H1 (cell line): ENCODE results near the gene PSAP. TPM values are rescaled to one million over a fixed set of nuclear protein-coding genes. Genes with fewer than 3 reads are reported as not detected.

Experiments used
- CTCF ChIA-PET: fragments of 300-600 bp; sonication (Branson Sonifier 250); formaldehyde crosslinking; loops from one replicate; lab custom pipeline; 2021; ENCODE audit not compliant: partially characterized antibody; lab: Charles Lee
- POLR2A ChIA-PET: fragments of 300-600 bp; sonication (Branson Sonifier 250); formaldehyde crosslinking; loops from one replicate; lab custom pipeline; 2021; ENCODE audit warnings: inconsistent platforms; ENCODE audit not compliant: partially characterized antibody; lab: Charles Lee
- DNase-seq, 2 experiments: peaks; one replicate each; pipeline versions ENCODE4 v3.0.0 to v3.0.0-alpha.2; 2010 to 2022; ENCODE audit warnings: low spot score in 2 of 2, low read depth in 1 of 2, mixed read lengths in 1 of 2
- FAIRE-seq: peaks from 2 replicates; lab custom pipeline; 2011; peaks lifted over from hg19 to GRCh38; lab: Jason Lieb, UNC
- H2AFZ ChIP-seq: 2 replicates; pipeline ENCODE4 v1.8.1; 2012; ENCODE audit warnings: low read length, inconsistent platforms
- H2AK5ac ChIP-seq: 2 replicates; pipeline ENCODE4 v1.6.1; 2013; ENCODE audit warnings: low read depth, low read length
- H2BK120ac ChIP-seq: replicated peaks from 2 replicates; pipeline ENCODE3; 2013; ENCODE audit warnings: low read depth, low read length, inconsistent platforms
- H2BK12ac ChIP-seq: 2 replicates; pipeline ENCODE4 v1.6.1; 2013; ENCODE audit warnings: low read depth, low read length
- H2BK15ac ChIP-seq: 2 replicates; pipeline ENCODE4 v1.6.1; 2013; ENCODE audit warnings: low read length
- H2BK20ac ChIP-seq: 2 replicates; pipeline ENCODE4 v1.6.1; 2013; ENCODE audit warnings: low read length
- H2BK5ac ChIP-seq: 2 replicates; pipeline ENCODE4 v1.6.1; 2013; ENCODE audit warnings: low read depth, low read length
- H3K14ac ChIP-seq: 2 replicates; pipeline ENCODE4 v1.6.1; 2013; ENCODE audit warnings: inconsistent platforms; ENCODE audit not compliant: insufficient read length
- H3K18ac ChIP-seq: 2 replicates; pipeline ENCODE4 v1.6.1; 2013; ENCODE audit warnings: low read length; ENCODE audit errors: extremely low read depth
- H3K23ac ChIP-seq: 2 replicates; pipeline ENCODE4 v1.6.1; 2013; ENCODE audit warnings: inconsistent platforms; ENCODE audit not compliant: insufficient read length
- H3K23me2 ChIP-seq: 2 replicates; pipeline ENCODE4 v1.6.1; 2013; ENCODE audit warnings: low read depth, low read length
- H3K27ac ChIP-seq: 2 replicates; pipeline ENCODE4 v1.6.1; 2011; ENCODE audit warnings: low read depth, low read length, inconsistent platforms
- H3K27me3 ChIP-seq, 4 experiments: replicated peaks in 1 of 4; 1 replicate in 1 of 4; 2 replicates in 3 of 4; pipeline versions ENCODE4 v1.6.1 to v1.8.1; 2011 to 2013; ENCODE audit warnings: low read length in 3 of 4, mild to moderate bottlenecking in 3 of 4, inconsistent platforms in 2 of 4, mixed read lengths in 2 of 4, moderate library complexity in 1 of 4; ENCODE audit not compliant: control insufficient read depth in 3 of 4, insufficient read depth in 3 of 4; ENCODE audit errors: extremely low read depth in 1 of 4
- H3K36me3 ChIP-seq, 4 experiments: 2 replicates each; pipeline versions ENCODE4 v1.6.1 to v1.8.1; 2011 to 2013; ENCODE audit warnings: mild to moderate bottlenecking in 4 of 4, low read length in 3 of 4, moderate library complexity in 2 of 4, control low read depth in 1 of 4, inconsistent platforms in 1 of 4; ENCODE audit not compliant: insufficient read depth in 4 of 4, control insufficient read depth in 2 of 4
- H3K4ac ChIP-seq: replicated peaks from 2 replicates; pipeline ENCODE3; 2013; ENCODE audit warnings: low read length, low read depth, mixed read lengths, inconsistent platforms; ENCODE audit not compliant: insufficient read length
- H3K4me1 ChIP-seq, 4 experiments: replicated peaks in 1 of 4; 1 replicate in 1 of 4; 2 replicates in 3 of 4; pipeline versions ENCODE4 v1.6.1 to v1.8.1; 2011 to 2013; ENCODE audit warnings: low read length in 3 of 4, inconsistent platforms in 2 of 4, mixed read lengths in 1 of 4; ENCODE audit not compliant: insufficient read depth in 4 of 4, control insufficient read depth in 3 of 4
- H3K4me2 ChIP-seq, 2 experiments: 2 replicates each; pipeline versions ENCODE4 v1.6.1 to v1.8.1; 2011 to 2013; ENCODE audit warnings: low read depth in 2 of 2, low read length in 2 of 2, control low read depth in 1 of 2, inconsistent platforms in 1 of 2, mild to moderate bottlenecking in 1 of 2; ENCODE audit not compliant: insufficient read depth in 1 of 2
- H3K4me3 ChIP-seq, 4 experiments: fragments of 200-600, 300-600 bp in 1 of 4; sonication (generic), shearing (Covaris generic), sonication (Bioruptor Twin) in 1 of 4; 2 replicates each; pipeline versions ENCODE4 v1.5.1 to v1.8.1; 2011 to 2016; ENCODE audit warnings: low read length in 4 of 4, low read depth in 3 of 4, control low read depth in 2 of 4, inconsistent platforms in 2 of 4, mild to moderate bottlenecking in 2 of 4, mixed read lengths in 1 of 4, moderate library complexity in 1 of 4; ENCODE audit not compliant: insufficient read depth in 2 of 4; ENCODE audit errors: extremely low read depth in 1 of 4
- H3K56ac ChIP-seq: replicated peaks from 2 replicates; pipeline ENCODE3; 2013; ENCODE audit warnings: low read depth, mild to moderate bottlenecking, mixed read lengths, low read length, inconsistent platforms; ENCODE audit not compliant: insufficient read length
- H3K79me1 ChIP-seq: 2 replicates; pipeline ENCODE4 v1.6.1; 2013; ENCODE audit warnings: low read depth, low read length, control low read depth
- H3K79me2 ChIP-seq, 2 experiments: 2 replicates each; pipeline versions ENCODE4 v1.6.1 to v1.8.1; 2012 to 2013; ENCODE audit warnings: low read length in 2 of 2, mild to moderate bottlenecking in 2 of 2, inconsistent platforms in 1 of 2; ENCODE audit not compliant: insufficient read depth in 2 of 2, control insufficient read depth in 1 of 2
- H3K9ac ChIP-seq, 4 experiments: replicated peaks in 1 of 4; 1 replicate in 1 of 4; 2 replicates in 3 of 4; pipeline versions ENCODE4 v1.6.1 to v1.8.1; 2011 to 2013; ENCODE audit warnings: low read depth in 3 of 4, low read length in 3 of 4, control low read depth in 2 of 4, mild to moderate bottlenecking in 2 of 4, moderate library complexity in 2 of 4, inconsistent platforms in 1 of 4; ENCODE audit errors: extremely low read depth in 1 of 4
- H3K9me3 ChIP-seq, 2 experiments: 2 replicates each; pipeline versions ENCODE4 v1.6.1 to v1.8.1; 2012 to 2013; ENCODE audit warnings: mild to moderate bottlenecking in 2 of 2, moderate library complexity in 2 of 2, control low read depth in 1 of 2, inconsistent platforms in 1 of 2, low read depth in 1 of 2, low read length in 1 of 2, mixed read lengths in 1 of 2; ENCODE audit not compliant: insufficient read depth in 2 of 2
- H4K20me1 ChIP-seq, 2 experiments: replicated peaks in 1 of 2; 2 replicates each; pipeline versions ENCODE3 to v1.8.1; 2011 to 2013; ENCODE audit warnings: inconsistent platforms in 2 of 2, low read length in 2 of 2, mild to moderate bottlenecking in 1 of 2; ENCODE audit not compliant: insufficient read depth in 2 of 2, control insufficient read depth in 1 of 2
- H4K5ac ChIP-seq: 2 replicates; pipeline ENCODE4 v1.6.1; 2013; ENCODE audit warnings: low read length, low read depth, mixed read lengths, inconsistent platforms; ENCODE audit not compliant: insufficient read length
- H4K8ac ChIP-seq: 2 replicates; pipeline ENCODE4 v1.8.0; 2013; ENCODE audit warnings: mild to moderate bottlenecking, moderate library complexity, low read length, inconsistent platforms; ENCODE audit not compliant: insufficient read depth; ENCODE audit errors: extremely low read depth
- H4K91ac ChIP-seq: replicated peaks from 2 replicates; pipeline ENCODE3; 2013; ENCODE audit warnings: low read length, mixed read lengths, inconsistent platforms; ENCODE audit not compliant: insufficient read length
- ASH2L ChIP-seq: fragments of 200-600, 300-600 bp; sonication (generic); IDR thresholded peaks from one replicate; pipeline ENCODE4 v1.7.1; 2017; ENCODE audit warnings: low read length
- CBX5 ChIP-seq: fragments of 300-800, 300-1000 bp; sonication (generic); IDR thresholded peaks from 2 replicates; pipeline ENCODE4 v1.7.1; 2016; ENCODE audit warnings: antibody characterized with exemption, low read length, low read depth
- CREB1 ChIP-seq: IDR thresholded peaks from 2 replicates; pipeline ENCODE4 v1.6.1; 2012; ENCODE audit warnings: inconsistent platforms
- CTCF ChIP-seq, 3 experiments: IDR thresholded peaks; 1 replicate in 2 of 3; 2 replicates in 1 of 3; pipeline versions ENCODE4 v1.5.1 to v1.6.1; 2011; ENCODE audit warnings: low read length in 3 of 3, mild to moderate bottlenecking in 3 of 3, inconsistent platforms in 2 of 3, low read depth in 1 of 3, moderate library complexity in 1 of 3; ENCODE audit not compliant: insufficient read depth in 1 of 3; ENCODE audit errors: control extremely low read depth in 1 of 3
- EZH2 ChIP-seq: fragments of 200-600 bp; sonication (generic); IDR thresholded peaks from 2 replicates; pipeline ENCODE4 v1.7.1; 2012; ENCODE audit warnings: low read depth, mild to moderate bottlenecking, moderate library complexity, low read length, inconsistent platforms; ENCODE audit not compliant: severe bottlenecking
- KDM5A ChIP-seq: fragments of 200-600 bp; IDR thresholded peaks from 2 replicates; pipeline ENCODE4 v1.7.1; 2012; ENCODE audit warnings: mild to moderate bottlenecking, low read length, inconsistent platforms, mixed read lengths
- SP1 ChIP-seq: IDR thresholded peaks from 2 replicates; pipeline ENCODE4 v1.6.1; 2011; ENCODE audit warnings: low read depth, low read length
- WGBS, 2 experiments: shearing (Covaris generic) in 1 of 2; methylation state at CpG; one replicate each; pipeline versions ENCODE4 v1.1.6 to v1.1.7; 2013 to 2015; ENCODE audit warnings: low lambda C conversion rate in 2 of 2, mixed read lengths in 2 of 2, inconsistent platforms in 1 of 2, low coverage in 1 of 2, missing lambda C conversion rate in 1 of 2; ENCODE audit not compliant: insufficient replicate concordance in 2 of 2, insufficient coverage in 1 of 2, insufficient read length in 1 of 2; ENCODE audit errors: extremely low coverage in 1 of 2, missing lambda C conversion rate in 1 of 2; 5-methylcytosine and 5-hydroxymethylcytosine counted together
- polyA plus RNA-seq, 7 experiments: library from polyadenylated mRNA; depleted of rRNA in 3 of 7; stranded (reverse) in 5 of 7; unstranded in 2 of 7; fragments of >200 nt in 5 of 7; fragments of 200-250 nt in 2 of 7; gene quantifications; 1 replicate in 5 of 7; 2 replicates in 1 of 7; 4 replicates in 1 of 7; pipeline versions ENCODE4 v1.2.1 to v1.2.3, GENCODE V29; 2011 to 2013; ENCODE audit warnings: missing spikeins in 2 of 7, mixed read lengths in 2 of 7
- total RNA-seq: library from RNA; stranded (reverse); fragmentation: NEBNext Ultra II Directional; extraction: Animal tissue kit (Norgen Biotek cat#: 25700); gene quantifications from 2 replicates; pipeline ENCODE4 v1.2.1, GENCODE V29; 2021

The PSAP gene
- total and polyA plus RNA-seq, 2 of the 8 experiments (the other 6 are each of a cell fraction or from before 2014, with no cell fraction given): 386 to 504 TPM

DNA sequence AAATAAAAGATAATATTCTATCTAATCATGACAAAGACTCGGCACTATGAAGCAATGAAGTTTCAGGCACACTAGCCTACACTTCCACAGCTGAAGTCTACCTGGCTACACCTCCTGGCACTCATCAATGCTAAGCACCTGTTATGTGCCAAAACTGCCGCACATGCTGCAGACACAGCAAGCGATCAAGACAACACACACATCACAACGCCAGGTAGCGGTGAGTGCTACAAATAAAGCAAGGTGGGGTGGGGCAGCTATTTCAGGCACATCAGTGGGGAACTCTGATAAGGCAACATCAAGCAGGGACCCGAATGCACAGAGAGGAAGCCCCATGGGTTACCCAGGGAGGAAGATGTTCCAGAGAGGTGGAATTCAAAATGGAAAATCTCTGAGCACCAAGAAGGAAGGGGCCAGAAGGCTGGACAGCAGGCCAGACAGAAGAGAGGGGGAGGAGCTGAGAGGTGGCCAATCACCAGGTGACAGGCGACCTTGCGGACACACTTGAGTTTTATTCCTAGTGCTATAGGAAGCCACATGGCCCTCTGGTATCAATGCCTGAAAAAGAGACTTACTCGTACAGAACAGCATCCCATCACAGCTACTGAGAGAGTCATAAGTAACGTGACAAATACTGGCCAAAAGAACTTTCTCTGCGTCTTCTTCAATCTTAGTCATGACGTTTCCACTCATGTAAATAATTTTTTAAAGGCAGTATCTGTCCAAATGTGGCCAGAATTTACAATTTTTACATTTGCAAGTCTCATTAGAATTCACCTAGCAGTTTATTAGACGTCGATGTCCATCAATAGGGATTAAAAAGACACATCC lies 8.0 kb downstream of the PSAP start:
- Histone ChIP-seq H4K8ac (no peak overlapping the region), H3K9me3 (no peaks in the 10 kb centered on the region), H4K5ac (no peak overlapping the region), H3K23ac (no peak overlapping the region), H3K23me2 (no peaks in the 10 kb centered on the region), H2BK20ac (no peak overlapping the region), H2AFZ (no peak overlapping the region), H4K91ac (no peak overlapping the region), H2BK12ac (no peak overlapping the region), H3K4me1 (peaks cover 6 to 12% (median 11%) of the 10 kb centered on the region in 4 experiments), H3K4me2 (no peak overlapping the region), H2BK15ac (no peak overlapping the region), H2BK5ac (no peak overlapping the region), H4K20me1 (peaks cover 33 to 37% of the 10 kb centered on the region in 2 experiments), H3K4ac (no peak overlapping the region), H3K27ac (no peak overlapping the region), H3K79me1 (peaks cover 8% of the 10 kb centered on the region), H3K9ac (no peak overlapping the region), H2BK120ac (no peak overlapping the region), H3K36me3 (no peaks in the 10 kb centered on the region), H3K27me3 (no peaks in the 10 kb centered on the region), H2AK5ac (no peak overlapping the region), H3K14ac (no peak overlapping the region), H3K79me2 (peaks cover 39 to 97% of the 10 kb centered on the region in 2 experiments), H3K56ac (no peak overlapping the region), H3K4me3 (no peak overlapping the region), H3K18ac (no peak overlapping the region)
- ChIA-PET CTCF (interaction anchor here (1.2 to 11.0 kb wide), 3 partner anchors 9 to 52 kb away, joined by 3 to 113 read pairs (median 5); no protein-coding TSS in a partner anchor), POLR2A (interaction anchor here (1.0 to 1.8 kb wide), 4 partner anchors 7 to 20 kb away, joined by 3 to 4 read pairs (median 3); partner anchors contain the start of gene PSAP)
- TF ChIP-seq ASH2L: no peak
- TF ChIP-seq CTCF (IDR thresholded peaks at IDR 0.05; ENCODE audit: control extremely low read depth in 1 of 3, insufficient read depth in 1 of 3, low read depth in 1 of 3, low read length in 3 of 3): no peak
- TF ChIP-seq EZH2: no peak
- TF ChIP-seq KDM5A: no peak
- TF ChIP-seq CREB1: no peak
- no peak for TF ChIP-seq SP1
- no peak for TF ChIP-seq CBX5
- 89% methylated on average over 14 of the region's 14 CpGs; no CpG with 5 or more reads in 1 of the 2 experiments for WGBS, 2 experiments
- DNase-seq (no peak), FAIRE-seq (no peak)
